T47D (cell line): ENCODE measurements around the gene GTF2IRD1.

Experiments
- DNase-seq, 2 experiments: peaks; one replicate each; pipeline versions ENCODE4 v3.0.0 to v3.0.0-alpha.2; 2011 to 2012; ENCODE audit warnings: low read depth in 1 of 2, low spot score in 1 of 2
- JUND ChIP-seq: IDR thresholded peaks from 2 replicates; pipeline ENCODE4 v1.6.1; 2012; ENCODE audit warnings: low read depth
- in situ Hi-C: cut with HindIII; loops from 2 replicates; pipeline ENCODE4 v1.10.0; 2016; ENCODE audit warnings: low sequenced_read_pairs, low pct_unique_long_range_greater_than_20kb

The GTF2IRD1 gene

DNA sequence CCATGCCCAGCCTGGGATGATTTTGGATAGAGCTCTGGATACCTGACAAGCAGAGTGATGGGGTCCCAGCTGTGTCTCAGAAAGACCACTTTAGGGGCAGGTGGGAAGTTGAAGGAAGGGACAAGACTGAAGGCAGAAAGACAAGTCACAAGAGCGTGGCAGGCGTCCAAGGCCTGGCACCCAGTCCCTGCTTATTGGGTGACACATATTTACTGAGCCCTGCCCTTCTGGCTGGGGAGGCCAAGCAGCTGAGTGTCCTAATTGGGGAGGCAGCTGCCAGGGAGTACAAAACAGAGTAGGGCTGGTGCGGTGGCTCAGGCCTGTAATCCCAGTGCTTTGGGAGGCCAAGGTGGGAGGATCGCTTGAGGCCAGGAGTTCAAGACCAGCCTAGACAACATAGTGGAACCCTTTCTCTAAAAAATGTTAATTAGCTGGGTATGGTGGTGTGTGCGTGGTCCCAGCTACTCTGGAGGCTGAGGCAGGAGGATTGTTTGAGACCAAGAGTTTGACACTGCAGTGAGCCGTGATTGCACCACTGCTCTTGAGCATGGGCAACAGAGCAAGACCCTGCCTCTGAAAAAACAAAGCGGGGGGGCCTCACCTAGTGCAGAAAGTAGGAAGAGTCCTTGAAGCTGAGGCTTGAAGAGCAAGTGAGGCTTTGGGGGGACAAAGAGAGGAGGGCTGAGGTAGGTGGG, 150.8 kb downstream of the GTF2IRD1 start:
- DNase-seq: peak in 1 of 2 experiments; percentile 86
- in situ Hi-C loops: no loop called here

GRCh38 chr7:74606101-74606908, 152.6 kb downstream of the GTF2IRD1 start:
- in situ Hi-C loops: no loop called here
- no peak for TF ChIP-seq JUND
- DNase-seq: peak; percentile 35 to 51

More for the DNA sequence above, 150.8 kb downstream of the GTF2IRD1 start:
- no peak for TF ChIP-seq JUND

DNA sequence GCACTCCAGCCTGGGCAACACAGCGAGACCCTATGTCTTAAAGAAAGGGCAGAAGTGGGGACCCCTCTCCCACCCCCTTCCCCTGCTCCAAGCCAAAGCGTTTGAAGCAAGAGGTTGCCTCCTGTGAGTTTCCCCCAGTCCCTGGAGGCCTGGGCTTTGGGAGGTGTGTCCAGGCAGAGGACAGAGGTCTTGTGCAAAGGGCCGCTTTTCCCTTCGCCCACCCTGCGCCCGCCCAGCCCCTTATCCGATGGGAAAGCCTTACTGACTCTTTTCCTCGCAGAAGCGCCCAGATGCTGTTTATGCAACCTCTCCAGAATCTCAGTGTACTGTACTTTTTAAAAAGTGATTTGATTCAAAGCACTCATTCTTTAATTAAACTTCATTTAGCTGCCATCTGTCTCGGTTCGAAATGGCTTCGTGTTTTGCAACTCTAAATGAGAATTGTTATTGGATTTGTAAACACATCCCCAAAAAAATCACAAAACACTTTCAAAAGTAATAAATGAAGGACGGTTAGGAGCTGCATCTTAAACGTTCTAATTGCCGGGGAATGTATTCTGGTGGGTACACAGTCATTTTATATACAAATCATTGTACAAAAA, 153.3 kb downstream of the GTF2IRD1 start:
- no peak for DNase-seq
- no peak for TF ChIP-seq JUND
- in situ Hi-C loops: no loop called here

DNA sequence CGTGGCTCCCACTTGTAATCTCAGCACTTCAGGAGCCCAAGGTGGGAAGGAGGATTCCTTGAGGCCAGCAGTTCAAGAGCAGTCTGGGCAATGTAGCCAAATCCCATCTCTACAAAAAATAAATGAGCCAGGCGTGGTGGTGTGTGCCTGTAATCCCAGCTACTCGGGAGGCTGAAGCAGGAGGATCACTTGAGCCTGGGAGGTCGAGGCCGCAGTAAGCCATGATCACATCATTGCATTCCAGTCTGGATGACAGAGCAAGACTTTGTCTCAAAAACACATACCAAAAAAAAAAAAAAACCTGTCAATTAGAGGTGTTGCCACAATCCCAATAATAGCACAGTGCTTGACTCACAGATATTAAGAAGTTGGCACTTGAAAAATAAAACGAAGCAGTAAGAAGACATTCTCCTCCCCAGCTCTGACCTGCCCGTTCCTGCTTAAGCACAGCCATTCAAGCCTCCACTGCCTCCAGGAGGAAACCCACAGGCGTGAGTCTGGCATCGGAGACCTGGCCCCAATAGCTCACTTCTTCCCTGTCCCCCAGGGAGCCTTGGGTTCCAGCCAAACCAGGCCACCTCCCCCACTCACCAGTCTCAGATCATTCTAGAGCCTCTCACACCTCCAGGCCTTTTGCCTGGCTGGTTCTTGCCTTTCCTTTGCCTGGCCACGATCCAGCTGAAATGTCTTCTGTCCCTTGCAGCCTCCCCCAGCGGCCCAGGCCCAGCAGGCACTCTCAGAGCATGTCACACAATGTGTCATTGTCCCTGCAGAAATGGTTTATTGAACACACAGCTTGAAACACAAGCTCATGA, 158.5 kb downstream of the GTF2IRD1 start:
- TF ChIP-seq JUND: no peak
- peak in 1 of 2 experiments; percentile 75 for DNase-seq

DNA sequence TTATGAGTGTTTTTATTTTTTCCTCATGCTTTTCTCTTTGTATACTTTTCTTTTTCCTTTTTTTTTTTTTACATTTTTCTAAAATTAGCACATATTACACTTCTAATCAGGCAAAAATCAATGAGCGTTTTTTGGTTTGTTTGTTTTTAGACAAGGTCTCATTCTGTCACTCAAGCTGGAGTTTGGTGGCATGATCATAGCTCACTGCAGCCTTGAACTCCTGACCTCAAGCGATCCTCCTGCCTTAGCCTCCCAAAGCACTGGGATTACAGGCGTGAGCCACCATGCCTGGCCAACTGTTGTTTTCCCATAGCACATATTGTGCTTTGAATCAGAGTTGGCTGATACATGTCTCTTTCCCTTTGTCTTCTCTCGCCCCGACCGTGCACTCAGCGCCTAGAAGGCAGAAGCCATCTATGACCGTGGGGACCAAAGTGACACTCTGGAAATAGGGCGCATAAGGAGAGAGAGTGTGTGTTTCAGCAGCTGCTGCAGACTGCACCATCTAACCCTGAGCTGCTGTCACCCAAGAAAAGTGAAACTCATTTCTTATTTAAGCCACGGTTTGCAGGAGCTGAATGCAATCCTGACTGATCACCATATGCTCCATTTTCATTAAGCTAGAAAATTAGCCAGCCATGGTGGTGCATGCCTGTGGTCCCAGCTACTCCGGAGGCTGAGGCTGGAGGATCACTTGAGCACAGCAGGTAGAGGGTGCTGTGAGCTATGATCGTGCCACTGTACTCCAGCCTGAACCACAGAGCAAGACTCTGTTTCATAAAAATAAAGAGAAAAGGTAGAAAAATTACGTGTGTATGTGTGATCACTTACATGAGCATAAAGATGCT, 162.5 kb downstream of the GTF2IRD1 start:
- in situ Hi-C loops: no loop called here
- peak in 1 of 2 experiments; percentile 31 for DNase-seq
- TF ChIP-seq JUND: no peak

More for the DNA sequence above, 158.5 kb downstream of the GTF2IRD1 start:
- in situ Hi-C loops: no loop called here

DNA sequence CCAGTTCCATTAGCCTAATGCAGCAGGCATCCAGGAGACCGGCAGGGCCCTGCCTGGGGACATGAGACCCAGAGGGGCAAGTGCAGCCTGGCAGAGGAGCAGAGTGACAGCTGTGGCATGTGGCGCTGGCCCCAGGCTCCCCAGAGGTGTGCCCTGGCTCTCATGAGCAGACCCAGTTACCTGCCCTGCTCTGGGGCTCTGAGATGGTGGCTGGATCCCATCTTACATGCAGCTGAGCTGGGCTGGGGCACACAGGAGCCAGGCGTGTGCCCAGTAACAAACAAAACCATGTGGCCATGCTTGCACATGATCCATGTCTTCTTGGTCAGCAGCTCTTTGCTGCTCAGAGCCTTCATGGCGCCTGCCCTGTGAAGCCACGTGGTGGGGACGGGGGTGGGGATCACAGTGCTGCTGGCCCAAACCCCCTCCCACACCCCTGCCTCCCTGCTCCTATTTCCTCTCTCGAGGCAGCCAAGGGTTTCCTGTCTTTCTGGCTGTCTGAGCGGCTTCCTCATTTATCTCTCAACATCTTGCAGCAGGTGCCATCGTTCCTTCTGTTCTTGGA, 163.6 kb downstream of the GTF2IRD1 start:
- in situ Hi-C loops: no loop called here
- TF ChIP-seq JUND: no peak
- DNase-seq: peak in 1 of 2 experiments; percentile 30

- no peak for DNase-seq
- TF ChIP-seq JUND: no peak
- in situ Hi-C loops: no loop called here
Observed at GRCh38 chr7:74619235-74619860, 165.6 kb downstream of the GTF2IRD1 start.

DNA sequence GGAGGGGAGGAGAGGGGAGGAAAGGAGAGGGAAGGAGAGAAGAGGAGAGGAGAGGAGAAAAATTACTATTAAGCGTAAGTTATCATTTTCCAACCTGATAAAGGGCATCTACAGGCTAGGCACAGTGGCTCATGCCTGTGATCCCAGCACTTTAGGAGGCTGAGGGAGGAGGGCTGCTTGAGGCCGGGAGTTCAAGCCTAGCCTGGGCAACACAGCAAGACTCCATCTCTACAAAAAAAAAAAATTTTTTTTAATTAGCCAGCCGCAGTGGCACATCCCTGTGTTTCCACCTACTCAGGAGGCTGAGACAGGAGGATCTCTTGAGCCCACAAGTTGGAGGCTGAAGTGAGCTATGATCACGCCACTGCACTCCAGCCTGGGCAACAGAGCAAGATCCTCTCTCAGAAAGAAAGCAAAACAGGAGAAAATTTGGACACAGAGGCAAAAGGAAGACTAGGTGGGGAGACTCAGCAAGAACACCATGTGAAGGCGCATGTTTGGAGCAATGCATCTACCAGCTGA, 168.6 kb downstream of the GTF2IRD1 start:
- in situ Hi-C loops: no loop called here
- no peak for TF ChIP-seq JUND
- DNase-seq: no peak

GRCh38 chr7:74623135-74623534, 169.4 kb downstream of the GTF2IRD1 start:
- no peak for TF ChIP-seq JUND
- in situ Hi-C loops: no loop called here
- DNase-seq: no peak

GRCh38 chr7:74625446-74625845, 171.7 kb downstream of the GTF2IRD1 start:
- no peak for TF ChIP-seq JUND
- peak in 1 of 2 experiments; percentile 48 for DNase-seq
- in situ Hi-C loops: no loop called here
